Karpas-422 (cell line): ENCODE results near the gene PGS1. TPM values are rescaled to one million over a fixed set of nuclear protein-coding genes. Genes with fewer than 3 reads are reported as not detected.

Experiments used
- DNase-seq: peaks from one replicate; pipeline ENCODE4 v3.0.0-alpha.2; 2015
- H2AFZ ChIP-seq: fragments of 200-600 bp; sonication (generic); 2 replicates; pipeline ENCODE4 v1.6.1; 2014; ENCODE audit warnings: antibody characterized with exemption, low read length, mixed read lengths
- H3K27ac ChIP-seq: fragments of 200-600 bp; sonication (generic); 2 replicates; pipeline ENCODE4 v1.5.1; 2014; ENCODE audit warnings: mild to moderate bottlenecking, low read length, moderate library complexity
- H3K27me3 ChIP-seq: fragments of 200-600 bp; sonication (generic); 2 replicates; pipeline ENCODE4 v1.6.1; 2014; ENCODE audit warnings: low read length, mixed read lengths
- H3K36me3 ChIP-seq: fragments of 200-600 bp; sonication (generic); 2 replicates; pipeline ENCODE4 v1.6.1; 2014; ENCODE audit warnings: low read length, mixed read lengths; ENCODE audit not compliant: insufficient read depth
- H3K4me1 ChIP-seq: fragments of 200-600 bp; sonication (generic); 2 replicates; pipeline ENCODE4 v1.6.1; 2014; ENCODE audit warnings: mild to moderate bottlenecking, low read length, mixed read lengths
- H3K4me2 ChIP-seq: fragments of 200-600 bp; sonication (generic); 2 replicates; pipeline ENCODE4 v1.6.1; 2014; ENCODE audit warnings: low read length, low read depth, mild to moderate bottlenecking; ENCODE audit not compliant: poor library complexity, severe bottlenecking
- H3K4me3 ChIP-seq: fragments of 200-600 bp; sonication (generic); 2 replicates; pipeline ENCODE4 v1.5.1; 2014; ENCODE audit warnings: mild to moderate bottlenecking, antibody characterized with exemption, low read length, mixed read lengths
- H3K79me2 ChIP-seq: fragments of 200-600 bp; sonication (generic); 2 replicates; pipeline ENCODE4 v1.6.1; 2014; ENCODE audit warnings: mild to moderate bottlenecking, low read length, mixed read lengths
- H3K9ac ChIP-seq: fragments of 200-600 bp; sonication (generic); 2 replicates; pipeline ENCODE4 v1.6.0; 2014; ENCODE audit warnings: low read length
- H3K9me2 ChIP-seq: fragments of 200-600 bp; sonication (generic), shearing (Covaris generic); replicated peaks from 2 replicates; pipeline ENCODE4 v1.6.0; 2014; ENCODE audit warnings: mild to moderate bottlenecking, low read length, moderate library complexity; ENCODE audit not compliant: insufficient read depth
- H3K9me3 ChIP-seq: fragments of 300-700, 200-600 bp; sonication (generic); 2 replicates; pipeline ENCODE4 v1.6.1; 2014; ENCODE audit warnings: low read length, mixed read lengths
- H4K20me1 ChIP-seq: fragments of 200-600 bp; sonication (generic); 2 replicates; pipeline ENCODE4 v1.6.1; 2014; ENCODE audit warnings: mild to moderate bottlenecking, antibody characterized with exemption, low read length, low read depth; ENCODE audit not compliant: insufficient read depth
- total RNA-seq: library from RNA; depleted of rRNA; stranded (reverse); fragments of >200 nt; shearing (Covaris generic); gene quantifications from 2 replicates; pipeline ENCODE4 v1.2.3, GENCODE V29; 2014; ENCODE audit warnings: low replicate concordance

PGS1 gene
- total RNA-seq, 1 experiment from 2014 or later: 15.9 TPM

DNA sequence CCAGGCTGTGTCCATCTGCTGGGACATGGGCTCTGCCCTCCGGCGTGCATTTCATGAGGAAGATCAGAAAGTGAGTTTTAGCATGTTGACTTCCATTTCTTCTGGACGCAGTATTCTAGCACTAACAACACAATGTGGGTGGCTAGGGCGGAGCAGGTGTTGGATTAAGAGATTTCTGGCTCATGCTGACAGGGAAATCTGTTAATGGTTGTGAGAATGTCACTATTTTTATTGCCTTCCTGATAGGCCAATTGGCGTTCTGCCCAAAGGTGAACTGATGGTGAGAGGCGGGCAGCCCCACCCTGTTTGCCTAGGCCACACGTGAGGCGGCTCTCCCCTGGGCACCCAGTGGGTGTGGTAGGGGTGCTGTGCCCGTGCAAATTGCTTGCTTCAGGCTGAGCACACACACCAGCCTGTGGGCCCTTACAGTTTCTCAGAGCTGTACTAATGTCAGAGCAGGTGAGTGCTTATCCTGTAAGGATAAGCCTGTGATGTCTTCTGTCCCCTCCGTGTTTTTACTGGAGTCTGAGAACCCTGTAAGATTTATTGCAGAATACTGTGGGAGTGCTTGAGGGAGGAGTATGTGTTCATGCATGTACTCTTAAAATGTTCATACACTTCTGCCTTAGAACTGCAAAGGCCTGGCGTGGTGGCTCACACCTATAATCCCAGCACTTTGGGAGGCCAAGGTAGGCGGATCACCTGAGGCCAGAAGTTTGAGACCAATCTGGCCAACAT, 30.9 kb downstream of the PGS1 start:
- no peaks in the 10 kb centered on the region for H3K4me1 ChIP-seq
- peaks cover 30% of the 10 kb centered on the region for H4K20me1 ChIP-seq
- no peaks in the 10 kb centered on the region for H3K36me3 ChIP-seq

DNA sequence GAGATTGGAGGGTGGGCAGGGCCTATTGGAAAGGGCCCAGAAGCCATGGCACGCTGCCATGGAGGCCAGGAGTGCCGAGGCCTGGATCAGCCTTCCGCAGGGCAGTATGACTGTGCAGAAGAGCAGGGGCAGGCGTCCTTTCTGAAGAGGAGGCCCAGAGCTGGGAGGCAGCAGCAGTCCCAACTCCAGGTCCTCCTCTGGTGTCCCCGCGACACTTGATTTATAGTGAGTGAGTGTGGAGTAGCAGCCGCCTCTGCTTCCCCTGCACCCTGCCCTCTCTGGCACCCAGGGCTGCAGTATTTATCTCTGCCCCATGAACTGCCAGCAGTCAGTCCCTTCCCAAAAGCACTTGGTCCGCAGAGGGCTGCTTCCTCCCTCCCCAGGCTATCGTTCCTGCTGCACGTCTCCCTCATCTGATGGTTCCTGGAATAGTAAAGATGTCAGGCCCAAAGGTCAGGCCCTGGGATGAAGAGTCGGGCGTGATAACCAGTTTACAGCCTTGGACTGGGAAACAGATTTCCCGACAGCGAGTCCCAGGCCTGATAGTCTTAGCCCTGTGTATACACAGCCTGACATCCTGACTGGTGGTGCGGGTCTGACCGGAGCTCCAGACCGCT, 32.9 kb downstream of the PGS1 start:
- H2AFZ ChIP-seq: no peak overlapping the region
- H3K4me1 ChIP-seq: no peaks in the 10 kb centered on the region
- H3K9me2 ChIP-seq: no peaks in the 10 kb centered on the region
- H3K9ac ChIP-seq: no peak overlapping the region
- H3K79me2 ChIP-seq: peaks cover 33% of the 10 kb centered on the region
- no peaks in the 10 kb centered on the region for H3K9me3 ChIP-seq
- peaks cover 27% of the 10 kb centered on the region for H4K20me1 ChIP-seq
- no peak overlapping the region for H3K4me2 ChIP-seq
- no peak overlapping the region for H3K4me3 ChIP-seq
- H3K36me3 ChIP-seq: no peaks in the 10 kb centered on the region
- no peak overlapping the region for H3K27ac ChIP-seq
- DNase-seq: no peak
- H3K27me3 ChIP-seq: no peaks in the 10 kb centered on the region

More for the DNA sequence above, 30.9 kb downstream of the PGS1 start:
- Histone ChIP-seq H3K27me3 (no peaks in the 10 kb centered on the region), H3K4me3 (no peak overlapping the region), H3K4me2 (no peak overlapping the region), H3K79me2 (peaks cover 38% of the 10 kb centered on the region), H3K27ac (no peak overlapping the region), H2AFZ (no peak overlapping the region), H3K9me2 (no peaks in the 10 kb centered on the region), H3K9ac (no peak overlapping the region), H3K9me3 (no peaks in the 10 kb centered on the region)
- no peak for DNase-seq

GRCh38 chr17:78412403-78412802, 34.0 kb downstream of the PGS1 start:
- H3K9me2 ChIP-seq: no peaks in the 10 kb centered on the region
- no peaks in the 10 kb centered on the region for H3K4me1 ChIP-seq
- H4K20me1 ChIP-seq: peaks cover 20% of the 10 kb centered on the region
- no peak overlapping the region for H3K4me3 ChIP-seq
- H3K4me2 ChIP-seq: no peak overlapping the region
- H2AFZ ChIP-seq: no peak overlapping the region
- H3K9ac ChIP-seq: no peak overlapping the region
- no peaks in the 10 kb centered on the region for H3K9me3 ChIP-seq
- peaks cover 23% of the 10 kb centered on the region for H3K79me2 ChIP-seq
- no peak for DNase-seq
- H3K36me3 ChIP-seq: no peaks in the 10 kb centered on the region
- no peak overlapping the region for H3K27ac ChIP-seq
- H3K27me3 ChIP-seq: no peaks in the 10 kb centered on the region

DNA sequence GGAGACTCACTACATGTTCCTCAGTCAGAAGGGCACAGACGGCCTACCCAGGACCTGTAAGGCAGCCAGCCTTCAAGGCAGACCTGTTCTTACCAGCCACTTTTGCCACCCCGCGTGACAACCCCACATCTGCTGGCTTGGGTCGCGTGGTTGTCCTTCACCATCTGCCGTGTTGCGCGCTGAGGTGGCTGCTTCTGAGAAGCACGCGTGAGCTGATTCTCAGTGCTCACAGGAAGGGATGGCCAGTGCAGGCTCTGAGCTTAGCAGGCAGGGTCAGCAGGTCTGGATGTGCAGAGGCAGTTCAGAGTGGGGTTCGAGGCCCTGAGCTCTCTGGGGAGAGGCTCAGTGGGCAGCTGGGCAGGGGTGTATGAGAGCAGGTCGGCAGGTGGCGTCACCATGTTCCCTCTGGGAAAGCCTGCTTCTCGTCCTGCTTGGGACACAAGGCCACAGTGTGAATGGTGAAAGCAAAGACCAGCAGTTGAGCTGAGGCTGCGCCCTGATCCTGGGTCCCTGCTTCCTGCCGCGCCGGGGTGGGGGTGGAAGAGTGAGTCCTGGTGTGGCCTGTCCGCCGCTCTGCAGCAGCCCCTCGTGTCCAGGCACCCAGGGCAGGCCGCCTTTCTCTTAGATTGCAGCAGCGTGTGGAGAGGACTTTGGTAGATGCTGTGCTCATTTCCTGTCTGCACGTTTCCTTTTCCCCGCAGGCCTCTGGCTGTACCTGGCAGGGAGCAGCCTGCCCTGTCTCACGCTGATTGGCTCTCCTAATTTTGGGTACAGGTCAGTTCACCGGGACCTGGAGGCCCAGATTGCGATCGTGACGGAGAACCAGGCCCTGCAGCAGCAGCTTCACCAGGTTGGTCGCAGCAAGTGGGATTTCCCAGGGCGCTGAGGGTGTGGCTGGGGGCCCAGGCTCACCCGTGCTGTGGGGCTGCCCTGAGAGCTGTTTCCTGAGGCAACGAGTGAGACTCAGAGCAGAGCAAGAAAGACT, 36.0 kb downstream of the PGS1 start:
- H3K27ac ChIP-seq: no peak overlapping the region
- peaks cover 2% of the 10 kb centered on the region for H3K79me2 ChIP-seq
- H3K27me3 ChIP-seq: no peaks in the 10 kb centered on the region
- no peak overlapping the region for H3K4me2 ChIP-seq
- H4K20me1 ChIP-seq: peaks cover 9% of the 10 kb centered on the region; the same call in 1 of the 2 replicates
- no peak overlapping the region for H3K4me3 ChIP-seq
- H3K36me3 ChIP-seq: no peaks in the 10 kb centered on the region
- no peak overlapping the region for H3K9ac ChIP-seq
- no peaks in the 10 kb centered on the region for H3K9me2 ChIP-seq
- no peaks in the 10 kb centered on the region for H3K9me3 ChIP-seq
- no peaks in the 10 kb centered on the region for H3K4me1 ChIP-seq
- no peak for DNase-seq
- H2AFZ ChIP-seq: no peak overlapping the region

DNA sequence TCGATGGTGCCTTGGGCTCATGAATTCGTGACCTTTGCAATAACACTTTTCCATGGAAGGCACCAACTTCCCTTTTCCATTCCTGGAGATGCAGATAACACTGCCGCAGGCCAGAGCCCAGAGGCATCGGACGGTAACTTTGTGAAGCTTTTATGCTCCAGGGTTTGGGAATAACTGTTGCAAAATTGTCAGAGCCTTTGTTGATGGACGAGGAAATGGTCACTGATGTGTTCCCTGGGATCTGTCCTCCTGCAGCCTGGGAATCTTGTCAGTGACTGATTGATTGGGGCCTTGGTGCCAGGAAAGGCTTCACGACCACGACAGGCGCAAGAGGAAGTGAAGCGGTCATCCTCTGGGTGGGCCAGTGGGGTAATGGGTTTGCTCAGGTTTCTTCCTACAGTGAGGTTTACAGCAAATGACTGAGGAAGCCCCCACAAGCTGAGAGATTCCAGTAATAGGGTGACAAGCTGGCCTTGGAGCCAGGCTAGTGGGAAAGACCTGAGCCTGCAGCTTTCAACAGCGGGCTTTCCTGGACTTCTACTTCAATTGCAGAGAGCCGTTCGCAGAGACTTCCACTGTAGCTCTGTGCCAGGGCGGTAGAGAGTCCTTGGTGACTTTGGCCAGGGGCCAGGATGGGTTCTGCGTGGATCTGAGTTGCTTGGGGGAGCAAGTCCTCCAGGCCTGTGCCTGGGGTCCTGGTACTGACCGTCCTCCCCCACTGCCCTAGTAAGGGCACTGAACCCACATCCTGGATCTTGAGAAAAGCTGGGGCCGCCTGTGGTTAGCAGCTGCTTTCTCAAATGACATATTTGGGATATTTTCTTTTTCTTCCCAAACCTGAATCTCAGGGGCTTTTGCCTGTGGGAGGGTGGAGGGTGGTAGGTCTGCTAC, 37.6 kb downstream of the PGS1 start:
- Histone ChIP-seq H3K36me3 (no peaks in the 10 kb centered on the region), H3K9ac (no peak overlapping the region), H3K4me3 (no peak overlapping the region), H3K9me3 (no peaks in the 10 kb centered on the region), H3K27me3 (no peaks in the 10 kb centered on the region), H3K4me1 (no peaks in the 10 kb centered on the region), H3K4me2 (no peak overlapping the region), H3K79me2 (no peaks in the 10 kb centered on the region), H2AFZ (no peak overlapping the region), H3K27ac (no peak overlapping the region), H3K9me2 (no peaks in the 10 kb centered on the region), H4K20me1 (peaks cover 9% of the 10 kb centered on the region; the same call in 1 of the 2 replicates)
- no peak for DNase-seq

DNA sequence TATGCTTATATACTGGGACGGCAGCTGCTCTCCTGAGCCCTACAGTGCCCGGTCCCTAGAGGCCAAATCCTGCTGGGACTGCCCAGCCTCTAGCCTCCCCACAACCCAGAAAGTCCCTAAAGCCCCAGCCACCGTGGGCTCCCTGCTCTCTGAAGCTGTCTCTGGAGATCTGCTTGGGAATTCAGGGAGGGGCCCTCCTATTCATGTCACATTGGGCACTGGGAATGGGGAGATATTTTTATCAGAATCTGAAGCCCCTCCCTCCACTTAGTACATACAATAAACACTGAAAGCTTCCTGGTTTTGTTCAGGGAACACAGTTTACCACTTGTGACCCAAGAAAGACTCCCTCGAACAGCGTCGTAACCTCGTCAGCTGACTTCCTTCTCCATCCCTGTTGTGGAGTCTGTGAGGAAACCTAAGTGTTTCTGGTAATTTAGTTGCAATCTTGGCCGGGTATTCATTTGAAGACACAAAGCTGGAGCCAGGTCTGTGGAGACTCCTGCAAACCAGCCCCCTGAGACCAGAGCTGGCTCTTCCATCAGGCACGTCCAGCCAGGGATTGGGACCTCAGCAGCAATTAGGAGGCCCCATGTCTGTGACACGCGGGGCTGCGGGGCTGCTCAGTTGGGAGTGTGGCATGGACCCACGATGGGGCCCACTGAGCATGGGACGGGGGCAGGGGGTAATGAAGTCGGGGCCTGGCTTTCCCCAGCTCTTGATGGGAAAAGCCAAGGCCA, 38.5 kb downstream of the PGS1 start:
- Histone ChIP-seq H3K79me2 (no peaks in the 10 kb centered on the region), H2AFZ (no peak overlapping the region), H3K9ac (no peak overlapping the region), H3K4me3 (no peak overlapping the region), H3K27ac (no peak overlapping the region), H3K9me2 (no peaks in the 10 kb centered on the region), H3K4me2 (no peak overlapping the region), H3K27me3 (no peaks in the 10 kb centered on the region), H3K9me3 (no peaks in the 10 kb centered on the region), H4K20me1 (peaks cover 9% of the 10 kb centered on the region; the same call in 1 of the 2 replicates), H3K4me1 (no peaks in the 10 kb centered on the region), H3K36me3 (no peaks in the 10 kb centered on the region)
- DNase-seq: no peak

- Histone ChIP-seq H3K4me2 (no peak overlapping the region), H3K27me3 (no peaks in the 10 kb centered on the region), H2AFZ (no peak overlapping the region), H3K9me3 (no peaks in the 10 kb centered on the region), H3K4me3 (no peak overlapping the region), H3K27ac (no peak overlapping the region), H3K9ac (no peak overlapping the region), H3K9me2 (no peaks in the 10 kb centered on the region), H3K36me3 (no peaks in the 10 kb centered on the region; the same call in 1 of the 2 replicates), H4K20me1 (peaks cover 12% of the 10 kb centered on the region; the same call in 1 of the 2 replicates), H3K79me2 (no peaks in the 10 kb centered on the region), H3K4me1 (no peaks in the 10 kb centered on the region)
- no peak for DNase-seq
Measured at GRCh38 chr17:78417531-78417909, 39.1 kb downstream of the PGS1 start.
